Parathyroid adenoma (tissue), 2 donors: ENCODE results near the gene CARMIL3.
A peak's percentile ranks its signal among the peaks of the same experiment; 100 is the strongest.

Experiments
- H2AFZ ChIP-seq: fragments of 300-600 bp; sonication (generic); one replicate; pipeline ENCODE4 v1.7.0; 2017; ENCODE audit warnings: antibody characterized with exemption, mild to moderate bottlenecking
- H3K27ac ChIP-seq: fragments of 300-600 bp; sonication (generic); one replicate; pipeline ENCODE4 v1.7.0; 2017
- H3K27me3 ChIP-seq: fragments of 300-600 bp; sonication (generic); one replicate; pipeline ENCODE4 v1.7.0; 2017; ENCODE audit warnings: low read length; ENCODE audit not compliant: control insufficient read depth, insufficient read depth
- H3K36me3 ChIP-seq: fragments of 300-600 bp; sonication (generic); one replicate; pipeline ENCODE4 v1.7.0; 2017; ENCODE audit warnings: low read length; ENCODE audit not compliant: control insufficient read depth, insufficient read depth
- H3K4me1 ChIP-seq: fragments of 300-600 bp; sonication (generic); one replicate; pipeline ENCODE4 v1.7.0; 2017; ENCODE audit warnings: control low read depth
- H3K4me2 ChIP-seq: fragments of 300-600 bp; sonication (generic); one replicate; pipeline ENCODE4 v1.7.0; 2017; ENCODE audit warnings: low read length
- H3K4me3 ChIP-seq: fragments of 300-600 bp; sonication (generic); one replicate; pipeline ENCODE4 v1.7.0; 2017; ENCODE audit warnings: low read depth, low read length
- H3K79me2 ChIP-seq: fragments of 300-600 bp; sonication (generic); one replicate; pipeline ENCODE4 v1.7.0; 2017; ENCODE audit warnings: control low read depth
- H3K9ac ChIP-seq: fragments of 300-600 bp; sonication (generic); one replicate; pipeline ENCODE4 v1.7.0; 2017; ENCODE audit warnings: mild to moderate bottlenecking
- H3K9me3 ChIP-seq: fragments of 300-600 bp; sonication (generic); one replicate; pipeline ENCODE4 v1.7.0; 2017; ENCODE audit warnings: low read length; ENCODE audit not compliant: control insufficient read depth
- CTCF ChIP-seq: fragments of 300-600 bp; sonication (generic); IDR thresholded peaks from one replicate; pipeline ENCODE4 v1.7.0; 2017; ENCODE audit warnings: antibody characterized with exemption, mild to moderate bottlenecking
- donor health status: primary hyperparathyroidism.

Gene CARMIL3

GRCh38 chr14:24093207-24093900 lies 41.5 kb downstream of the CARMIL3 start:
- no peak overlapping the region for H3K9ac ChIP-seq
- H3K4me2 ChIP-seq = peak overlapping the region; percentile 100
- no peaks in the 10 kb centered on the region for H3K27me3 ChIP-seq
- peaks cover 16% of the 10 kb centered on the region for H3K4me1 ChIP-seq
- no peaks in the 10 kb centered on the region for H3K9me3 ChIP-seq
- H3K4me3 ChIP-seq = no peak overlapping the region
- no peak for TF ChIP-seq CTCF
- H3K79me2 ChIP-seq = peaks cover 11% of the 10 kb centered on the region
- no peaks in the 10 kb centered on the region for H3K36me3 ChIP-seq
- H3K27ac ChIP-seq = peak overlapping the region; percentile 98
- peak overlapping the region; percentile 93 for H2AFZ ChIP-seq

GRCh38 chr14:24093901-24094840 lies 42.4 kb downstream of the CARMIL3 start, which contains the start of gene PCK2:
PCK2 (plus strand) TSS chr14:24094311; CDS start chr14:24094406, 95 bp downstream.
- no peaks in the 10 kb centered on the region for H3K36me3 ChIP-seq
- H2AFZ ChIP-seq = peak within 1 kb of the TSS; percentile 93
- no peaks in the 10 kb centered on the region for H3K9me3 ChIP-seq
- H3K27ac ChIP-seq = peak within 1 kb of the TSS; percentile 98
- no peaks in the 10 kb centered on the region for H3K27me3 ChIP-seq
- H3K4me3 ChIP-seq = peak within 1 kb of the TSS; percentile 95
- peak within 1 kb of the TSS; percentile 88 for H3K9ac ChIP-seq
- H3K79me2 ChIP-seq = peaks cover 11% of the 10 kb centered on the region
- peak within 1 kb of the TSS; percentile 100 for H3K4me2 ChIP-seq
- H3K4me1 ChIP-seq = peaks cover 22% of the 10 kb centered on the region
- peak; percentile 14 for TF ChIP-seq CTCF

- H3K27ac ChIP-seq = peak overlapping the region; percentile 98
- peak overlapping the region; percentile 95 for H3K4me3 ChIP-seq
- peak overlapping the region; percentile 93 for H2AFZ ChIP-seq
- no peaks in the 10 kb centered on the region for H3K27me3 ChIP-seq
- peak overlapping the region; percentile 88 for H3K9ac ChIP-seq
- peaks cover 11% of the 10 kb centered on the region for H3K79me2 ChIP-seq
- H3K4me2 ChIP-seq = peak overlapping the region; percentile 100
- H3K4me1 ChIP-seq = peaks cover 23% of the 10 kb centered on the region
- no peak for TF ChIP-seq CTCF
- no peaks in the 10 kb centered on the region for H3K36me3 ChIP-seq
- H3K9me3 ChIP-seq = no peaks in the 10 kb centered on the region
These were observed 43.0 kb downstream of the CARMIL3 start for GRCh38 chr14:24094841-24095270.

- no peaks in the 10 kb centered on the region for H3K9me3 ChIP-seq
- H2AFZ ChIP-seq = peak overlapping the region; percentile 93
- H3K9ac ChIP-seq = peak overlapping the region; percentile 88
- peak overlapping the region; percentile 98 for H3K27ac ChIP-seq
- H3K4me2 ChIP-seq = peak overlapping the region; percentile 100
- peaks cover 11% of the 10 kb centered on the region for H3K79me2 ChIP-seq
- TF ChIP-seq CTCF = no peak
- peak overlapping the region; percentile 95 for H3K4me3 ChIP-seq
- peaks cover 23% of the 10 kb centered on the region for H3K4me1 ChIP-seq
- H3K27me3 ChIP-seq = no peaks in the 10 kb centered on the region
- no peaks in the 10 kb centered on the region for H3K36me3 ChIP-seq
These were observed 43.7 kb downstream of the CARMIL3 start for GRCh38 chr14:24095271-24096068.
